HG03342 (cell line): ENCODE measurements around the gene EEF1AKMT2.

Experiments
- ATAC-seq: cut with Tn5 transposase; IDR thresholded peaks from one replicate; pipeline ENCODE4 v1.9.1; 2021; ENCODE audit warnings: mild to moderate bottlenecking, moderate library complexity; ENCODE audit not compliant: unreplicated experiment

Gene EEF1AKMT2

DNA sequence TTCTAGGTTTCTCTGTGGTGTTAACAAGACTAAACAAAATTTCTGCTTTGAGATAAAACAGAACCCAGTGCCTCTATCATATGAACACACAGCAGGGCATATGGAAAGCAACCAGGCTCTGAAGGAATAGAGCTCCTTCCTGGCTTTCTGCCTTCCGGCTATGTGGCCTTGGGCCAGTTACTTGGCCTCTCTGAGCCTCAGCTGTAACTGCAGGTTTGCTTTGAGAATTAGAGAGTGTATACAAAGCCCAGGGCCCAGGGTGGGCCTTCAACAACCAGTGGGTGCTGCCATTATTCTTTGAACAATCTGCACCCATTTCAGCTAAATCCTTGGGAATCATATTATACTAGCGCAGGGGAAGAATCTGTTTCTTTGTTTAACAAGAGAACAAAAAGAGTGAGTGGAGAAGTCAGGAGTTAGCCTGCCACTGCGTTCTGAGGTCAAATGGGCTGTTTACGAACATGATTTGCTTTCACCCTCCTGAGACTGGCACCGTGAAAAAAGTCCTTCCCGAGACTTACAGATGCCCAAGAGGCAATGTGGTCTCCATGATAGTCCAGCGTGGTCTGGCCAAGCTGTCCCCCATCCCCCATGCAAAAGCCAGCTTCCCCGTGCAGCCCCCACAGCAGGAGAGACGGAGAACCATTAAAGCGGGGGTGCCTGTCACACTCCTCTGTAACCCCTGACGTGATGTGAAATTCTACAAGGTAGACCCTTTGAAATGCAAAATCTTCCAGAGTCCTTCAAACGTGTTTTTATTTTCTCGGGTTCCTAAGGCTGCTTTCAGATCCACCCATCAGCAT is 52.4 kb downstream of the EEF1AKMT2 start:
- ATAC-seq, result no peak

DNA sequence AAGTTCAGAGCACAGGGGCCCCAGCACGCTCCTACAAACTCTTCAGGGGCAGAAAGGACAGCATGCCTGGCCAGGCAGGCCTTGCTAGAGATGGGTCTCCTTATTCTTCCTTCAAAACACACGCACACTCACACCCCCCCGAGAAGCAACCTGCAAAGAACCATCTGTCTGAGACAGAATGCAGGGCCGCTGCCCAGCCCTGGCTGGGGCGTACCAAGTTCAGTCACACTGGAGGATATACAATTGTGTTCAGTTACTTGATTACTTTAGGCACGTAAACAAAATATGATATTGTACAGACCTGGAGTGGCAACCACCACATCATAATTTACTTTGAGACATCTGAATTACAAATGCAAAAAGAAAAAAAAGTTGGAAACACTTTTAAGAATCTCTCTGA is 53.2 kb downstream of the EEF1AKMT2 start:
- ATAC-seq, result no peak

DNA sequence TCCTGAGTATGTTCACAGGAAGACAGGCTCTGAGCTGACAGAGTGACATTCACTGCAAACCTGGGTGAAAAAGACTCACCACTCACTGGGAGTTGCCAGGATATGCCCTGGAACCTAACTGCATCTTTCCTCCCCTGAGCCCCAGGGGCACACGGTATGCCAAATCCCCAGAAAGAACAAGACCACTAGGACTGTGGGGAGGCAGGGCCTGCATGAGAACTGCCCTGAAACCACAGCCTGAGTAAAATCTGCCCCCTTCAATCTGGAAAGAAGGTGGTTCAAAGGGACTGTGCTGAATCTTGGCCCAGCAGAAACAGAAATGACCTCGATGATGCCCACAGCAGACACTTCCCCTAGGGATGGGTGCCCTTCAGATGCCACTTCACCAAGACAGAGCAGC is 54.0 kb downstream of the EEF1AKMT2 start:
- ATAC-seq, result no peak

DNA sequence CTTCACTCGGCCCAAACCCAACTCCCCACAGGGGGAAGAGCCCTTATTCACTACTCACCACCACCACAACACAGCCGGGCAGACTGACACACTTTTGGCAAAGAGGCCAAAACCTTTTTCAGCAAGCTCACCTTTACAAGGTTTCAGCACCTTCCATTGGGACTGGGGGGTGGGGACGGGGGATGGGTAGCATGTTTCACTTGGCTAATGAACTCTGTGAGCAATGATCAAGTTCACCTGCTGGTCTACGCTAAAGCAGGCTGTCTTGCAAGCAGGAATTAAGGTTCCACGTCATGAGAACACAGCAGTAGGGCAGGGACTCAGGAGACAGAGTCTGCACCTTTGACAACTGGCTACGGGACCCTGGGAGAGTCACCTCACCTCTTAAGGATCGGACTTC is 54.5 kb downstream of the EEF1AKMT2 start:
- no peak for ATAC-seq

DNA sequence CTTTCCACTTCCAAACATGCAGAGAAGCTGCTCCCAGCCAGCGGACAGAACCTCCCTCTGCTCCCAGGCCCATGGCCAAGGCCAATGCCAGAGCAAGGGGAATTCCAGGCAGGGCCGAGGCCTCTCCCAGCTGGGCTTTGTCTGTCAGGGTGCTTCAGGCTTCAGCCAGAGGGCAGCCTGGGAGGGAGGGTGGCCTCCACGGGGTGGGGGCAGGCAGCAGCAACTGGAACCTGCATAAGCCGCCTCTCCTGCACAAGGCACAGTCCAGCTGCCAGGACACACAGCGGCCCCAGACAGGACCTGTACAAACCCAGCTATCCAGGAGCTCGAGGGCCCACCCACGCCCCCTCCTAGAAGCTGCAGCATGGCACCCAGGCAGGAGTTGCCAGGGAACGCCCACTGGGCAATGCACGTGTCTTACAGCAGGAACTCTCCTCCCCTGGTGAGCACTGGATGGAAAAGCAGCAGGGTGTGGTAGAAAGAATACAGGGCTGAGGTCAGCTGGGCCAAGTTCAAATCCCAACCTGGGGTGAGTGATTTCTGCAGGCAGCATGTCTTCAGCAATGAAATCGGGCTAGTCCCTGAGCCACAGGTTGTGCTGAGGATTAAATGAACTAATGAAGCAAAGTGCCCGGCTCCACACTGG is 55.1 kb downstream of the EEF1AKMT2 start:
- ATAC-seq, result no peak

DNA sequence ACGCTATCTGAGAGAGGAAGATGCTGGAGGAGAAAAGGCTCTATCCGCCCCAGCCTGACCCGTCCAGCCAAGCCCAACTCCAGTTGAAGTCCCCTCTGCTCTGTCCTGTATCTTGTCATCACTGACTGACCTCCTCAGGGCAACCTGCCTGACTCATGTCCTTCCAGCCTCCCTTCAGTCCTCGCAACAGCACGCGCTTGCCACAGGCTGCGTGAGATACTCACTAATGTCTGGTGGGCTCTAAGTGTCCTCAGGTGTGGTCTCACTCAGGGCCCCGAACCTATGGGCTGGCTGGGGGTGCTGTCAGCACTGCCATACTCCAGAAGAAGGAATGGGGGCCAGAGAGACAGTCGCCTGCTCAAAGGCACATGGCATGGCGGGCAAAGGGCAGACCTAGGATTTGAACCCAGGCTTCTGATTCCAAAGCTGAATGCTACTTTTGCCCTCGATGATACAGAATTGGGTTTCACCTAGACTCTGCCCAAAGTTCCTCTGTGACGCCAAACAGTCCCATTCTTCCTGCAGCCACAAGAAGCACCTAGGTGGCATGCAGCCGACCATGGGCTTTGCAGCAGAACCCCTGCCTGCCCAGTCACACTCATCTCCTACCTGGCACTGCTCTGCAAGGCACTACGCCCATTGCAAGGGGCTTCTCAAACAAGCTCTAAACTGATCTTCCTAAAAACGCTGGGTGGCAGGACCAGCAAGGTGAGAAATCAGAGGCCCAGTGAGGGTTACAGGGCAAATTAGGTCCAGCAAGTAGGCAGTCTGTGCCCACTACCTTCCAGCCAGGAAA is 56.0 kb downstream of the EEF1AKMT2 start:
- ATAC-seq, result no peak

DNA sequence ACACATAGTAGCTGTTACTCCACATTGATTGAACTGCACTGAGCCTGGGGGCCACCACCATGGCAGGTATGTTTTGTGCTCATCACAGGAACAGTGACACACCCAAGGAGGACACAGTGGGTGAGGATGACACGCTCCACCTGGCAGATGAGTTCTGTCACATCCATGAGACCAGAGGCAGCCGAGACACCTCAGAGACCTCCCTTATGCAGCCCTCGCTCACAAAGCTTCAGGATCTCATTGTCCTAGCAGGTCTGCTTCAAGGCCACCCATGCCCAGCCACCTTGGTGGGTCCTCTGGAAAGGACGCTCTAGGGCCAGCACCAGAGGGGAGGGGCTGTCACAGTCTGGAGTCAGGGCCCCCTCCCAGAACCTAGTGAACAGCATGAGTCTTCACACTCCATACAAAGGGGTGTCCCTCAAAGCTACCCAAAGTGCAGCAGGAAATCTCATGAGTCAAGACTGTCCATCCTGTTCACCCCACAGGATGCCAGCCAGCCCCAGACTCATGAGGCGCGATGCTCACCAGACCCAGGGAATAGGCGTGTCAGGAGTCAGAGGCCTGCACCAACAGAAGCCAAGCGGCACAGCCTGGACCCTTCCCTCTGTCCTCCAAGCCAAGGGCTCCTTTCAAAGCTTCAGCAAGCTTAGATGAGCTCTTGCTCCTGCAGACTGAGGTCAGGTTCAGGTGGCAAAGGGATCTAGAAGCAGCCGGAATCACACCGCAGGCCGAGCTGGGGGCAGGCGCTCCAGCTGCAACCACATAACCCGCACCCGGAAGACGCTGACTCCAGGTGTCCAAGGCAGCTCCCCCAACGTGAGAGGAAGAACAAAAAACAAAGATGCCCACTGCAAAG is 57.1 kb downstream of the EEF1AKMT2 start:
- ATAC-seq, result no peak

DNA sequence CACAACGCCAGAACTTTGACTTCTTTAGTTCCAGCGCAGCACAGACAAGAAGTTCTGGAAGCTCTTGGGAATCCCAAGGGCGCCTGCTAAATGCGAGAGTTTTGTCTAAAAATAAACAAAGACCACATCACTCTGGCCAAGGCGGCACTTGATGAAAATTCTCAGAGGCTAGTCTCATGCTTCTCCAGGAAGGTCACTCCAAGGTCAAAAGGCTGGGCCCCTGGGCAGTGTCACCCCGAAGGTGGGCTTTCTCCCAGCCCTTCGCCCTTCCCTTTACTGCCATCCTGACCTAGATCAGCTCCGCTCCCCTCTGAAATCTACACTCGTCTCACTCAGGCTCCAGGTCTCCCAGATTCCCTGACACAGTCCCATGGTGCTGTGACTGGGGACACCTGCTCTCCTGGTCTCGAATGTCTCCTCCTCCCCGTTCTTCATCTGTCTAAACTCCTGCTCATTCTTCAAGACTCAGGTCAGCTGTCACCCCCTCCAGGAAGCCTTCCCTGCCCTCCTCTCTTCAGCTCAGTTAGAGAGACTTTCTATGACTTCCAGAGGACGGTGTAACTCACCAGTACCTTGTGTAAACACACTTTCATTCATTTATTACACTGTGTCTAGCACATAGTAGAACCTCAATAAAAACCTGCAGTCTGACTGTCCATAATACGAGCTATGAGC is 58.0 kb downstream of the EEF1AKMT2 start:
- no peak for ATAC-seq

DNA sequence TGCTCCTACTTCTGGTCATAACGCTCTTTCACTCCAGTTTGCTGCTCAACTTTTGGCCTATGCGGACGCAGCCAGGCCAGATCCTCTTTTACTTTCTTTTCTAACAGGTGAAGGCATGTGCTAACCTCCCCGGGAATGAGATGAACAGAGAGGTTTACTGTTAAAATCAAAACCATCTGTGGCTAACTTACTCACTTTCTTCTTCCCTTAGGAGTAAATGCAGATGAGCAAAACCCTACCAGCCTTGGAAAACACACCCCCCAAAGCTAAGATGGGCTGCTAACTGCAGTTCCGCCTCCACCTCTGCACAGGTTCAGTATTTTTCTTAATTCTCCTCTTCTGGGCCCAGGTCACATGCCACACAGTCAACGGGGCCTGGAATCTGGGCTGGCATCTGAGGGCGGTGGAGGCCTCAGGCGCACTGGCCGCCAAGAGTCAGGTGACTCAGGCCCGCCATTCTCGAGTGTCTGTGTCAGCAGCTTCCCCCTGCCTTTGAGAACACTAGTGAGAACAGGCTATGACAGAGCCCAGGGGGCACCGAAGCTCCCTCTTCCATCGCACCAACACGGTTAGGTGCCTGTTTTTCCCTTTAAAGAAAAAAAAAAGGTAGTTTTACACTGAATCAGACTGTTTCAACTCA is 58.6 kb downstream of the EEF1AKMT2 start:
- ATAC-seq, result peak; percentile 46

DNA sequence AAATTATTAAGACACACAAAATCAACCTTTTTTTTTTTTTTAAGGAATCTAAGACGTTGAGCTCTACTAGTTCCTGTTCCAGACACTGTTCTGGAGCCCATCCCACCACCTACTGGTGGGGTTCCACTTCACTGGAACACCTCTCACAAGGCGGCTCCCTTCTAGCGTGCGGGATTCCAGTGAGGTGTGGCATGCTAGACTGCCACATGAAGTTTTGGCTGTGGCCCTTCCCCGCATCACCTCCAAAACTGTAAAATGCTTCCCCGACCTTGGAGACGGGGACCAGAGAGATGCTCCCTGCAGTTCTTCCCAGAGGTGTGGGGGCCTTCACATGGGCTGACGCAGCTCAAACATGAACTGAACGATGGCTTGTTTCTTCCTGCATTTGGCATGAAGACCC is 60.1 kb downstream of the EEF1AKMT2 start:
- ATAC-seq, result no peak

DNA sequence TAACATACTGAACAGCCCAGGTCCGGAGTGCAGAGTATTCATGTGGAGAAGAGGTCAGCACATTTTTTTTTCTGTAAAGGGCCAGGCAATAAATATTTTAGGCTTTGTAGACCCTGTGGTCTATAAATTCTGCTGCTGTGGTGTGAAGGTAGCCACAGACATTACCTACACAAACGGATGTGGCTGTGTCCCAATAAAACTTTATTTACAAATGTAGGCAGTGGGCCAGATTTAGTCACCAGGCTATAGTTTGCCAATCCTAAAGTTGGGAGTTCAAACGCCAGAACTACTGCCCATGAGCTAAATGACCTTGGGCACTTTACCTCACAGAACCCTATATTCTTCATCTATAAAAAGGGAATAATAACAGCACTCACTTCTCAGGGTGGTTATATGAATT is 60.9 kb downstream of the EEF1AKMT2 start:
- ATAC-seq, result no peak

DNA sequence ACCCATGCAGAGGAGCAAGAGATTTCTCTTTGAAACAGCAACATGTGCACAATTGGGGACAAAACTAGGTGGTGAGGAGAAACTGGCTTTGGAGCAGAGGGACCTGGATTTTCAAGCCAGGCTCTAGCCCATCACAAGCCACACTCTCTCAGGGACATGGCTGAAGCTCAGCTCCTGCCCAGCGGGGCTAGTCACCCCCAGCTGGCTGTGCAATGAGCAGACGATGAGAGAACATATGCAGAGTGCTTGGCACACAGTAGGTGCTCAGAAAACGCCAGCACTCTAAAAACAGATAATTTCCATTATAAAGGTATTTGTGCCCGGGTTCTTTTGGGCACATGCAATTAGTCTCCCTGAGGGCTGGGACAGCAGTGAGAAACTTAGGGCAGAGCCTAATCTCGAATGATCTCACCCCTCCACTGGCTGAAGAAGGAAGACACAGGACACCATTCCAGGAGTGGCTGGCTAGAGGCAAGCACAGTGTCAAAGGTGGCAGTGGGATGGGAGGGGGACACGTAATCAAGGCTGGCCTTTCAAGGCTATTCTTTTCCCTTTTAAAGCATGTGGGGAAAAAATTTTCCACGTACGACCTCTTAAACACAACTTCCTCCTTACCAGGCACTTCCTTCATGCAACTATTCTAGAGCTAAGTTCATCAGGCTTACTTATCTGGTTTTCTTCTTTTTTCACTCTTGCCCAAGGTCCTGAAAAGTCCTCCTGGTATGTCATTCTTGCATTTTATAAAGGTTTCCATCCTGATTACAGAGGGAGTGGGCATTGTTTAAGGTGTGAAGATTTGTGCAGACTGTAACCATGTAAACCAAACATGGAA is 62.6 kb downstream of the EEF1AKMT2 start:
- no peak for ATAC-seq

DNA sequence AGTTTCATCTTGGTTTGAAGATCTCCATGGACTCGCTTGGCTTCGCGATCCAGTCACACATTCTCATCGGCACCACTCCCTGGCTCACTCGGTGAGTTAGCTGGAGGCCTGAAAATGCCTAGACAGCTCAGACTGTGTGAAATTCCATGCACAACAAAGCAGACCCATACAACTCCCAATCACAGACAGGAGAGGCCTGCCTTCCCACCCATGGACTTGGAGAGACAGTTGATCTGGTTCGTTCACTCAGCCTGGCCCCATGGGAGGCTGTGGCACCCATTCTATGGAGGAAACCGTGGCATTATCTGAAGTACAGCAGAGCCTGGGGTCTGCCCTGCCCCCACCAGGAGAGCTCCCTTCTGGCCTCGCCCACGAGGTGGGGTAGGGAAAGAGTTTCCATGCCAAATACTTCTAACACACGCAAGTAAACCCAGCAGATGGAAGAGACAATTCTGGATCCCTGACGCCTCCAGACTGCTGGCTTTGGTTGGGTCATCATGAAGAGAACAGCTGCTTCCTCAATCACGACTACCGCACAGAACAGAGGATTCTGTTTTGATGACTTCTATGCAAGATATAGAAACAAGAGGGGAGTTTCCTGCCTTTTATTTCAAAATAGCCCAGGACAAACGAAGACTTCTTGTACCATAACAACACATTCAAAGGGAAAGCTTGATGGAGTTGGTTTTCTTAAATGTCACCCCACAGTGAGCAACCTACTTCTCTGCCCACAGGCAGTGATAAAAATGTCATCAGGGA is 63.4 kb downstream of the EEF1AKMT2 start:
- ATAC-seq, result peak; percentile 34

DNA sequence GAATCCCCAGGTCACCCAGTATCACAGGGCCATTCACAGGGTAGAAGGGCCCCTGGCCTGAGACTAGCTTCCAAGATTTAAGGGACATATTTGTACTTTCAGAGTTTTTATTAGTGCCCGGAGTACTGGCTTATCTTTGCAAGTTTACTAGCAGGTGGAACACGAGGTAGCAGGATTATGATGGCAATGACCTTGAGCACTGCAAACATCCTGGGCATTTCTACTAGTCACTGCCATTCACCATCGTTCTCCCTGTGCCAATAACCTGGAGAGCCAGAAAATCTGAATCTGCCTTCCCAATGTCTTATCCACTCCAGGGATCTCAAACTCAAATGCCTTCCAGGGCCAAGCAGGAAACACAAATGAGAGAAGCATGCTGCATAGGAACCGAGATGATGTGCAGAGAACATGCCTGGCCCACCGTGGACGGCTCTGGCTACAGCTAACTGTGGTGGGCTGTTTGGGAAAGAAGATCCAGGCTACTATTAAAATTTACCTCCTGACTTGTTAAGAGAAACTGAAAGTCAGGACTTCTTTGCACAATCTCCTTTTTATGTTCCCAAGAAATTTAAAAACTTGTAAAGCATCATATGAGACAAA is 64.2 kb downstream of the EEF1AKMT2 start:
- ATAC-seq, result no peak

DNA sequence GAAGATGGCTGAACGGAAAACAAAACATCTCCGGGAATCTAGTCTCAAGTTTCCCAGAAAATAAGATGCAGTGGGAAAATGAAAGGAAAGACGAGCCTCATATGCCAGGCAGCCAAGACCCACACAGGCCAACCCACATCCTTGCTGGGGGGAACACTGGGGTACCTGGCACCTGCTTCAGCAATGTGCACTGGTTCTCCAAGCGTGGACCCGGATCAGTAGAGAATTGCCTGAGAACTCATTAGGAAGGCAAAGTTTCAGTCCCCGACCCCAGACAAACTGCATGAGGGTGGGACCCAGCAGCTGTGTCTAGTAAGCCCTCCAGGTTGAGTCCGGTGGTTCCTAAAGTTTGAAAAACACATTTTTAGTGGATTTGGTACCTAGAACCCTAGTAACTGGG is 65.9 kb downstream of the EEF1AKMT2 start:
- no peak for ATAC-seq

DNA sequence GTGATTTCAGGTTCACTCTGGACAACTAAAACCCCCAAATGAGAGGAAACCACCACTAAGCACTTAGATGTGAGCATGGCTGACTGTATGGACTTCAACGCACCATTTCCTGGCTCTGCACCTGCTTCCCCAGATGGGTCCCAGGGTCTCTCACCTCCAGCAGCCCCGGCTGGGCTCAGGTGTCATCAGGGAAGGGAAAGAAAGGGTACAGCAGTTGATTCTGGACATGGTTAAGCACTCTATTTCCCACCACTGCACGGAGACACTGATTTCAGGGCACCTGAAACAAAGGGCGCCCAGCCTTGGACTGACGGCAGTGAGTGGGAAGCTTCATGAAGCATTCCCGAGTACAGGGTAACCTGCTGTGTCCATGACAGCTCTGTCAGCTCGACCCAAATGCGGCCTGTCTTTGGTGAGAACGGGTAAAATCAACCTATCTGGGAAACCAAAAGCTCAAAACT is 66.5 kb downstream of the EEF1AKMT2 start:
- ATAC-seq, result no peak

DNA sequence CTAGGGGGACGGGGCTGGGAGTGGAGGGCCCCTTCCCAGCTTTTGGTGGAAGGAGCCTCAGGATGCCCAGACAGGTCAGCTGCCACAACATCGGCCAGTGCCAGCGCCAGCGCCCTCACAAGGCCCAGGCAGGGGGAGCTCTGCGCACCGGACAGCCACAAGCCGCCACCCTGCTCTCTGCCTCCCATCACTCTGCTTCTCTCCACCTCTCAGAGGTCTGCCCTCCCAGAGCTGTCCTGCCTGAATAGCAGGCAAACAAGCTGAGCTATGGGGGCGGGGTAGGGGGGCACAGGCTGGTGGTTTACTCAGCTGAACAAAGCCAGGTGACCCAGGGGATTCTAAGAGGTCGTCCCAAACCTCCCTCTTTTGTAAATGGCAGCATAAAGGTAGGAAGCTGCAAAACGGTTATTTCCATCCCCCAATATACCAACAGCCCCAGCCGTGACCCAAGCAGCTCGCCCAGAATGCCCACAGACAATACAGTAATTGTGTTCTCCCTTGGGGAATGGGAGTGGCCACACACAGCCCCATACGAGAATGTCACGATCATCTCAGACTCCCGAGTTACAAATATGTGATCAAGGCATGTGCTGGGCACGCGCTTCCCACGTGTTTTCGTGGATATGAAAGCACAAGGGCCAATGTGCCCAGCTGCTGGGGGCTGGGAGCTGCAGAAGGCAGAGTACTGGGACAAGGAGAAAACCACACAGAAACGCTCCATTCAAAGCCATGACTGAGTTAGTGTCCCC is 67.2 kb downstream of the EEF1AKMT2 start:
- ATAC-seq, result no peak
